ENCODE measurements around the gene UFSP1. TPM values are rescaled to one million over a fixed set of nuclear protein-coding genes. Genes with fewer than 3 reads are reported as not detected.

UFSP1 gene
- total and polyA plus RNA-seq, 2 of the 13 experiments (the other 11 are each of a cell fraction or from before 2014, with no cell fraction given): 0.65 to 3.3 TPM

- TF ChIP-seq HNRNPK (IDR thresholded peaks at IDR 0.05; ENCODE audit: low read depth, low read length, poor library complexity, severe bottlenecking): no peak
- TF ChIP-seq HMGXB4 (CRISPR knock-in tag; IDR thresholded peaks at IDR 0.05; ENCODE audit: borderline replicate concordance in 1 of 2, low read depth in 1 of 2): 0 out of 4 replicates have a peak, but pooled peaks of 1 of the 2 experiments have one; percentile 23
- TF ChIP-seq KIAA2018 (CRISPR knock-in tag; IDR thresholded peaks at IDR 0.05; ENCODE audit: borderline replicate concordance): no peak
- TF ChIP-seq RBM22 (optimal IDR thresholded peaks at IDR 0.05; ENCODE audit: low read length): no peak
- TF ChIP-seq KDM5B (CRISPR knock-in tag; IDR thresholded peaks at IDR 0.05; ENCODE audit: borderline replicate concordance): peak; percentile 44; the same call in 1 of the 2 replicates
- 0 out of 2 replicates have a peak, but pooled peaks have one; percentile 28 for TF ChIP-seq NR0B2 (CRISPR knock-in tag; IDR thresholded peaks at IDR 0.05)
- no peak for TF ChIP-seq KLF15 (CRISPR knock-in tag; IDR thresholded peaks at IDR 0.05; ENCODE audit: borderline replicate concordance)
- 0 out of 2 replicates have a peak, but pooled peaks have one; percentile 16 for TF ChIP-seq ZMYM2 (CRISPR knock-in tag; IDR thresholded peaks at IDR 0.05)
- no peak for TF ChIP-seq RBAK (CRISPR knock-in tag; IDR thresholded peaks at IDR 0.05)
- no peak for TF ChIP-seq ATAD3A (CRISPR knock-in tag; IDR thresholded peaks at IDR 0.05)
- no peak for TF ChIP-seq STAG1 (CRISPR knock-in tag; IDR thresholded peaks at IDR 0.05)
- TF ChIP-seq TP53 (CRISPR knock-in tag; conservative IDR thresholded peaks at IDR 0.05): no peak
- no peak for TF ChIP-seq ARHGAP35 (CRISPR knock-in tag; IDR thresholded peaks at IDR 0.05; ENCODE audit: borderline replicate concordance)
- TF ChIP-seq ZNF598 (CRISPR knock-in tag; IDR thresholded peaks at IDR 0.05; ENCODE audit: borderline replicate concordance): no peak
- no peak for TF ChIP-seq ZNF430 (CRISPR knock-in tag; IDR thresholded peaks at IDR 0.05)
- no peak for TF ChIP-seq CHD2 (IDR thresholded peaks at IDR 0.05; ENCODE audit: low read depth, low read length)
- TF ChIP-seq ZNF331 (CRISPR knock-in tag; IDR thresholded peaks at IDR 0.05): no peak
- no peak for TF ChIP-seq PHB2 (IDR thresholded peaks at IDR 0.05; ENCODE audit: partially characterized antibody)
- TF ChIP-seq ERF (CRISPR knock-in tag; IDR thresholded peaks at IDR 0.05): no peak
These were observed 6.6 kb upstream of the UFSP1 start (continued) for GRCh38 chr7:100895956-100896731.

All from HepG2 (cell line).